Measurements from ENCODE around the gene KCNAB1. TPM values are rescaled to one million over a fixed set of nuclear protein-coding genes. Genes with fewer than 3 reads are reported as not detected.
A peak's percentile ranks its signal among the peaks of the same experiment; 100 is the strongest.

Gene KCNAB1
- total and polyA plus RNA-seq, 2 donors (not counting 3 experiments of a cell fraction or from before 2014, with no cell fraction given) = 0.21 TPM; not detected in 1

GRCh38 chr3:156151824-156152428 lies 31.5 kb downstream of the KCNAB1 start:
- intact Hi-C loops (cut with micrococcal nuclease) (loop anchor here (1.0 to 10.0 kb wide), 7 partner anchors 230 to 937 kb away; partner anchors contain the start of gene LEKR1), dilution Hi-C loops (cut with MboI; ENCODE audit: extremely low pct_ligation_motif_present, low sequenced_read_pairs) (loop anchor here (25.0 kb wide), 1 partner anchor 360 kb away; no protein-coding TSS in a partner anchor)
- H3K4me2 ChIP-seq (ENCODE audit: insufficient read depth, low read length) = no peak overlapping the region
- no peak overlapping the region for H3K4me3 ChIP-seq (replicated peaks in 1 of 3; ENCODE audit: insufficient read depth in 1 of 3, low read depth in 1 of 3, low read length in 3 of 3)
- peak overlapping the region; percentile 78 for H2AFZ ChIP-seq (ENCODE audit: low read depth, low read length)
- H3K27ac ChIP-seq (ENCODE audit: insufficient read depth, low read depth, low read length) = no peak overlapping the region
- ChIA-PET CTCF (interaction anchor here (0.7 to 7.7 kb wide), 27 partner anchors 8 to 985 kb away, joined by 3 to 223 read pairs (median 6); no protein-coding TSS in a partner anchor), POLR2A (no interaction called here)
- DNase-seq (ENCODE audit: low read depth, low spot score) = peak; percentile 75
- H3K9me3 ChIP-seq (replicated peaks; ENCODE audit: control insufficient read depth, insufficient read depth, low read length) = no peaks in the 10 kb centered on the region
- BruUV-seq (replicated peaks) = no TSS peak
- no peak overlapping the region for H3K9ac ChIP-seq (replicated peaks; ENCODE audit: extremely low read depth, insufficient read depth, low read length)
- TF ChIP-seq, protein P1, sequence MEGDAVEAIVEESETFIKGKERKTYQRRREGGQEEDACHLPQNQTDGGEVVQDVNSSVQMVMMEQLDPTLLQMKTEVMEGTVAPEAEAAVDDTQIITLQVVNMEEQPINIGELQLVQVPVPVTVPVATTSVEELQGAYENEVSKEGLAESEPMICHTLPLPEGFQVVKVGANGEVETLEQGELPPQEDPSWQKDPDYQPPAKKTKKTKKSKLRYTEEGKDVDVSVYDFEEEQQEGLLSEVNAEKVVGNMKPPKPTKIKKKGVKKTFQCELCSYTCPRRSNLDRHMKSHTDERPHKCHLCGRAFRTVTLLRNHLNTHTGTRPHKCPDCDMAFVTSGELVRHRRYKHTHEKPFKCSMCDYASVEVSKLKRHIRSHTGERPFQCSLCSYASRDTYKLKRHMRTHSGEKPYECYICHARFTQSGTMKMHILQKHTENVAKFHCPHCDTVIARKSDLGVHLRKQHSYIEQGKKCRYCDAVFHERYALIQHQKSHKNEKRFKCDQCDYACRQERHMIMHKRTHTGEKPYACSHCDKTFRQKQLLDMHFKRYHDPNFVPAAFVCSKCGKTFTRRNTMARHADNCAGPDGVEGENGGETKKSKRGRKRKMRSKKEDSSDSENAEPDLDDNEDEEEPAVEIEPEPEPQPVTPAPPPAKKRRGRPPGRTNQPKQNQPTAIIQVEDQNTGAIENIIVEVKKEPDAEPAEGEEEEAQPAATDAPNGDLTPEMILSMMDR (IDR thresholded peaks at IDR 0.05; ENCODE audit: extremely low read depth in 1 of 2, insufficient read depth in 1 of 2, low read depth in 1 of 2, low read length in 2 of 2) = peak; percentile 77 to 81
- no peak for TF ChIP-seq POLR2AphosphoS5 (IDR thresholded peaks at IDR 0.05; ENCODE audit: insufficient read depth, low read depth, low read length)
- TF ChIP-seq, protein P2, sequence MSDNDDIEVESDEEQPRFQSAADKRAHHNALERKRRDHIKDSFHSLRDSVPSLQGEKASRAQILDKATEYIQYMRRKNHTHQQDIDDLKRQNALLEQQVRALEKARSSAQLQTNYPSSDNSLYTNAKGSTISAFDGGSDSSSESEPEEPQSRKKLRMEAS (IDR thresholded peaks at IDR 0.05; ENCODE audit: insufficient read depth, insufficient read length) = no peak
- peak; percentile 16 for TF ChIP-seq JUN (IDR thresholded peaks at IDR 0.05; ENCODE audit: borderline replicate concordance, insufficient read depth, insufficient read length, low read depth)
- no peak for TF ChIP-seq POLR2A (IDR thresholded peaks at IDR 0.05; ENCODE audit: low read depth, low read length)
- H3K4me1 ChIP-seq (ENCODE audit: control insufficient read depth, extremely low read depth, insufficient read depth, low read length) = peaks cover 19% of the 10 kb centered on the region
- H3K9me1 ChIP-seq (replicated peaks; ENCODE audit: control insufficient read depth, extremely low read depth, insufficient read depth, low read length) = no peaks in the 10 kb centered on the region
- peak; percentile 84 for FAIRE-seq
- H4K20me1 ChIP-seq (replicated peaks; ENCODE audit: control insufficient read depth, extremely low read depth, insufficient read depth, low read length) = no peaks in the 10 kb centered on the region
- H3K27me3 ChIP-seq (ENCODE audit: control insufficient read depth in 2 of 2, insufficient read depth in 2 of 2, low read length in 2 of 2) = peaks cover 0 to 1% of the 10 kb centered on the region in 2 experiments
- no peaks in the 10 kb centered on the region for H3K36me3 ChIP-seq (ENCODE audit: control insufficient read depth in 2 of 2, extremely low read depth in 1 of 2, insufficient read depth in 2 of 2, low read length in 2 of 2)
- H3K79me2 ChIP-seq (ENCODE audit: control insufficient read depth, insufficient read depth, low read length) = no peaks in the 10 kb centered on the region

Measured in endothelial cell of umbilical vein (primary cell).